Mammary epithelial cell (primary cell): Measurements from ENCODE around the gene GABRD.
A peak's percentile ranks its signal among the peaks of the same experiment; 100 is the strongest.

Source experiments
- EZH2 ChIP-seq: IDR thresholded peaks from 2 replicates; pipeline ENCODE4 v1.6.1; 2012; ENCODE audit warnings: low read length, inconsistent platforms, borderline replicate concordance
- TF ChIP-seq, protein P1 (sequence below), 2 donors: IDR thresholded peaks in 1 of 2; conservative IDR thresholded peaks in 1 of 2; 2 replicates each; pipeline ENCODE4 v1.5.1; 2011 to 2012; ENCODE audit warnings: inconsistent platforms in 2 of 2, low read length in 2 of 2, mild to moderate bottlenecking in 2 of 2, control low read depth in 1 of 2, low read depth in 1 of 2; ENCODE audit not compliant: insufficient read depth in 1 of 2; ENCODE audit errors: extremely low read depth in 1 of 2

DNA sequence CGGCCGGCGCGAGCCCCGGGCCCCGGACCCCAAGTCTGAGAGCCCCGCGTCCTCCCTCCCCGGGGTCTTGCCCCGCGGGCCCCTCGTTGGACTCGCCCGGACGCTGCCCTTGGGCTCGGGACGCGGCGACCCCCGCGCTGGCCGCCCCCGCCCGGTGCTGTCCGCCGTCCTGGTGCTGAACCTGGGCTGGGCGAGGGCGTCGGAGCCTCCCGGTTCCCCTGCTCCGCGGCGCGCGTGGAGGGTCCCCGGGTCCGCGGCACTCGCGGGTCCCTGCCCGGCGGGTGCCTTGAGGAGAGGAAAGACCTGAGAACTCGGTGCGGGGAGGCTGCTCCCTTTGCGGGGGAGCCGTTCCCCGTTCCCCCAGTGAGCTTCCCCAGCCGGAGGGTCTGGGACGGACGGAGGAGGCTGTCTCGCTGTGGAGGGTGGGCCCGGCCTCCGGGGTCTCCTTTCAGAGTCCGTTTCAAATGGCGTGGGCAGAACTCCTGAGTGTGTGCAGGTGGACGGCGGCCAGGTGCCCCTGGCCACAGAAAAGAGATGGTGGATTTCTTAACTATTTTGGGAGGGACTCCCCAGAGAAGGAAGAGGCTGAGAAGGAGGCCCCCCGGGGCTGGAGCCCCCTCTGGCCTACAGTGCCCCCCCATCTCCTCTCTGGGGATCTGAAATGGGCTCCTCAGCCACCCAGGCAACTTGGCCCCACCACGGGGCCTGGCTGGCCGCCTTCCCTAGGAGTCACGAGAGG is 595 bp downstream of the GABRD start:
- TF ChIP-seq, protein P1, sequence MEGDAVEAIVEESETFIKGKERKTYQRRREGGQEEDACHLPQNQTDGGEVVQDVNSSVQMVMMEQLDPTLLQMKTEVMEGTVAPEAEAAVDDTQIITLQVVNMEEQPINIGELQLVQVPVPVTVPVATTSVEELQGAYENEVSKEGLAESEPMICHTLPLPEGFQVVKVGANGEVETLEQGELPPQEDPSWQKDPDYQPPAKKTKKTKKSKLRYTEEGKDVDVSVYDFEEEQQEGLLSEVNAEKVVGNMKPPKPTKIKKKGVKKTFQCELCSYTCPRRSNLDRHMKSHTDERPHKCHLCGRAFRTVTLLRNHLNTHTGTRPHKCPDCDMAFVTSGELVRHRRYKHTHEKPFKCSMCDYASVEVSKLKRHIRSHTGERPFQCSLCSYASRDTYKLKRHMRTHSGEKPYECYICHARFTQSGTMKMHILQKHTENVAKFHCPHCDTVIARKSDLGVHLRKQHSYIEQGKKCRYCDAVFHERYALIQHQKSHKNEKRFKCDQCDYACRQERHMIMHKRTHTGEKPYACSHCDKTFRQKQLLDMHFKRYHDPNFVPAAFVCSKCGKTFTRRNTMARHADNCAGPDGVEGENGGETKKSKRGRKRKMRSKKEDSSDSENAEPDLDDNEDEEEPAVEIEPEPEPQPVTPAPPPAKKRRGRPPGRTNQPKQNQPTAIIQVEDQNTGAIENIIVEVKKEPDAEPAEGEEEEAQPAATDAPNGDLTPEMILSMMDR (conservative IDR thresholded peaks at IDR 0.05 in 1 of 2, IDR thresholded peaks at IDR 0.05 in 1 of 2; ENCODE audit: extremely low read depth in 1 of 2, insufficient read depth in 1 of 2, low read depth in 1 of 2, low read length in 2 of 2): no peak
- peak; percentile 65 for TF ChIP-seq EZH2
